ENCODE data around the gene IFNGR1. TPM values are rescaled to one million over a fixed set of nuclear protein-coding genes. Genes with fewer than 3 reads are reported as not detected.

Gene IFNGR1
- total RNA-seq, 1 donor from 2014 or later: 60.5 TPM

- no peaks in the 10 kb centered on the region for H3K27me3 Mint-ChIP-seq
- intact Hi-C loops (cut with micrococcal nuclease): loop anchor here (1.0 kb wide), 1 partner anchor 14 kb away; no protein-coding TSS in a partner anchor
- peaks cover 78% of the 10 kb centered on the region for H3K4me1 Mint-ChIP-seq
- no peak overlapping the region for H3K4me3 Mint-ChIP-seq
- ChIA-PET POLR2A (interaction anchor here (1.0 to 1.7 kb wide), 4 partner anchors 9 to 129 kb away, joined by 3 to 8 read pairs (median 4); no protein-coding TSS in a partner anchor), CTCF (interaction anchor here (1.3 to 1.9 kb wide), 2 partner anchors 83 to 138 kb away, joined by 4 to 7 read pairs; no protein-coding TSS in a partner anchor)
- no peaks in the 10 kb centered on the region for H3K36me3 Mint-ChIP-seq (ENCODE audit: low read depth)
- DNase-seq (no peak), ATAC-seq (ENCODE audit: low read depth) (no peak)
- peak overlapping the region; percentile 79 for H3K27ac Mint-ChIP-seq
- no peaks in the 10 kb centered on the region for H3K9me3 Mint-ChIP-seq
- TF ChIP-seq, protein P1, sequence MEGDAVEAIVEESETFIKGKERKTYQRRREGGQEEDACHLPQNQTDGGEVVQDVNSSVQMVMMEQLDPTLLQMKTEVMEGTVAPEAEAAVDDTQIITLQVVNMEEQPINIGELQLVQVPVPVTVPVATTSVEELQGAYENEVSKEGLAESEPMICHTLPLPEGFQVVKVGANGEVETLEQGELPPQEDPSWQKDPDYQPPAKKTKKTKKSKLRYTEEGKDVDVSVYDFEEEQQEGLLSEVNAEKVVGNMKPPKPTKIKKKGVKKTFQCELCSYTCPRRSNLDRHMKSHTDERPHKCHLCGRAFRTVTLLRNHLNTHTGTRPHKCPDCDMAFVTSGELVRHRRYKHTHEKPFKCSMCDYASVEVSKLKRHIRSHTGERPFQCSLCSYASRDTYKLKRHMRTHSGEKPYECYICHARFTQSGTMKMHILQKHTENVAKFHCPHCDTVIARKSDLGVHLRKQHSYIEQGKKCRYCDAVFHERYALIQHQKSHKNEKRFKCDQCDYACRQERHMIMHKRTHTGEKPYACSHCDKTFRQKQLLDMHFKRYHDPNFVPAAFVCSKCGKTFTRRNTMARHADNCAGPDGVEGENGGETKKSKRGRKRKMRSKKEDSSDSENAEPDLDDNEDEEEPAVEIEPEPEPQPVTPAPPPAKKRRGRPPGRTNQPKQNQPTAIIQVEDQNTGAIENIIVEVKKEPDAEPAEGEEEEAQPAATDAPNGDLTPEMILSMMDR (IDR thresholded peaks at IDR 0.05): no peak
Measured at GRCh38 chr6:137231895-137232294, 12.7 kb upstream of the IFNGR1 start.

GRCh38 chr6:137230956-137231555 lies 11.9 kb upstream of the IFNGR1 start:
- POLR2A ChIA-PET: interaction anchor here (1.0 to 1.7 kb wide), 4 partner anchors 8 to 128 kb away, joined by 3 to 8 read pairs (median 4); no protein-coding TSS in a partner anchor
- Mint-ChIP-seq H3K36me3 (ENCODE audit: low read depth) (no peaks in the 10 kb centered on the region), H3K27me3 (no peaks in the 10 kb centered on the region), H3K9me3 (no peaks in the 10 kb centered on the region), H3K27ac (peak overlapping the region; percentile 79), H3K4me1 (peaks cover 76% of the 10 kb centered on the region), H3K4me3 (no peak overlapping the region)
- DNase-seq (no peak), ATAC-seq (ENCODE audit: low read depth) (no peak)
- intact Hi-C loops (cut with micrococcal nuclease): loop anchor here (1.0 kb wide), 1 partner anchor 13 kb away; no protein-coding TSS in a partner anchor
- TF ChIP-seq, protein P1 (IDR thresholded peaks at IDR 0.05): no peak
- CTCF ChIA-PET: interaction anchor here (0.7 to 1.9 kb wide), 3 partner anchors 11 to 137 kb away, joined by 3 to 7 read pairs (median 4); no protein-coding TSS in a partner anchor

DNA sequence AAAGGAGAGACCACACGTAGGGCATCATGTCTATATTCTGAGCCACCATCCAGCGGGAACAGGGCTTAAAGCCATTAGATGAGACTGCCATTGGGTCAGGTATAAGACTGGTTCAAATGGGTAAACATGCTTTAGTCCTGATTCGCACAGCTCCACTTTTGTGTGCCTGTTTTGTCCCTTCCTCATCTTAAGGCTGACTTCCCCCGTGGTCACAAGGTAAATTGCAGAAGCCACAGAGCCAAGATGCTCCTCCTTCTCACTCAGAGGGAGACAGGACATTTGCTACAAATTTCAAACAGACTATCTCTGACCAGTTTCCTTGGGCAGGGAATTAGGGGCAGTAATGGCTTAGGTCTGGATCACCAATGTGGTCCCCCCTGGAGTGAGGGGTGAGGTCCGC lies 11.4 kb upstream of the IFNGR1 start:
- ChIA-PET POLR2A (interaction anchor here (1.7 kb wide), 1 partner anchor 8 kb away, joined by 8 read pairs; no protein-coding TSS in a partner anchor), CTCF (interaction anchor here (1.9 kb wide), 1 partner anchor 136 kb away, joined by 7 read pairs; no protein-coding TSS in a partner anchor)
- no peak overlapping the region for H3K4me3 Mint-ChIP-seq
- intact Hi-C loops (cut with micrococcal nuclease): no loop called here
- TF ChIP-seq, protein P1 (IDR thresholded peaks at IDR 0.05): no peak
- H3K27me3 Mint-ChIP-seq: no peaks in the 10 kb centered on the region
- ATAC-seq (ENCODE audit: low read depth) (no peak), DNase-seq (no peak)
- H3K9me3 Mint-ChIP-seq: no peaks in the 10 kb centered on the region
- H3K36me3 Mint-ChIP-seq (ENCODE audit: low read depth): no peaks in the 10 kb centered on the region
- H3K4me1 Mint-ChIP-seq: peaks cover 73% of the 10 kb centered on the region
- peak overlapping the region; percentile 79 for H3K27ac Mint-ChIP-seq

GRCh38 chr6:137229075-137229759 lies 10.0 kb upstream of the IFNGR1 start:
- DNase-seq: no peak
- CTCF ChIA-PET: no interaction called here
- peaks cover 73% of the 10 kb centered on the region for H3K4me1 Mint-ChIP-seq
- no peak overlapping the region for H3K4me3 Mint-ChIP-seq
- no peaks in the 10 kb centered on the region for H3K27me3 Mint-ChIP-seq
- no peaks in the 10 kb centered on the region for H3K9me3 Mint-ChIP-seq
- H3K27ac Mint-ChIP-seq: no peak overlapping the region
- intact Hi-C loops (cut with micrococcal nuclease): no loop called here
- no peaks in the 10 kb centered on the region for H3K36me3 Mint-ChIP-seq (ENCODE audit: low read depth)
- TF ChIP-seq, protein P1 (IDR thresholded peaks at IDR 0.05): no peak
- POLR2A ChIA-PET: no interaction called here
- ATAC-seq (ENCODE audit: low read depth): no peak

DNA sequence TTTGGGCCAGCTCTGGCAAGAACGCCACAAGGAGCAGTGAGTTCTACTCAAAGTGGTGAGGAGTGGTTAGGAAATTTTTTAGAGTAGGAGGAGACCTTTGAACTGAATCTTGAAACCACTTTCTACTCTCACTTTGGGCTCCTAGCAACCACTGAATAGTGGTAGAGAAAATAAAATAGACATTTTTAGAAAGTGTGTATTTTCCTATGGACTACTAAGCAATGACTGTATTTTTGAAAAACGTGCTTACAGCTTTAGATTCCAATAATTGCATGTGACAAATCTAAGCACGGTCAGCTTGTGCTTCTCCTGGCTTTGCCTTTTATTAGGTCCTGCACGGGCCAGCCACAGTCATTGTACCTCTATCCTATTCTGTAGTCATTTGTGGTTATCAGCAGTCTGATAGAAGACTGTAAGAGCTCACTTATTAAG lies 8.7 kb upstream of the IFNGR1 start:
- Mint-ChIP-seq H3K4me3 (no peak overlapping the region), H3K4me1 (peaks cover 75% of the 10 kb centered on the region), H3K36me3 (ENCODE audit: low read depth) (no peaks in the 10 kb centered on the region), H3K27me3 (no peaks in the 10 kb centered on the region), H3K9me3 (no peaks in the 10 kb centered on the region), H3K27ac (peak overlapping the region; percentile 52)
- ChIA-PET POLR2A (no interaction called here), CTCF (interaction anchor here (1.1 to 1.5 kb wide), 2 partner anchors 43 to 86 kb away, joined by 3 read pairs; no protein-coding TSS in a partner anchor)
- TF ChIP-seq, protein P1 (IDR thresholded peaks at IDR 0.05): no peak
- DNase-seq: no peak
- intact Hi-C loops (cut with micrococcal nuclease): no loop called here
- ATAC-seq (ENCODE audit: low read depth): no peak

All from activated B cell treated with CpG ODN at 0.5 μM for 24 hours (primary cell).